GM18499 (cell line): ENCODE results near the gene TRPM8.

ENCODE experiments used
- ATAC-seq: cut with Tn5 transposase; IDR thresholded peaks from one replicate; pipeline ENCODE4 v1.9.1; 2021; ENCODE audit warnings: moderate number of reproducible peaks; ENCODE audit not compliant: insufficient read depth, unreplicated experiment

The TRPM8 gene

DNA sequence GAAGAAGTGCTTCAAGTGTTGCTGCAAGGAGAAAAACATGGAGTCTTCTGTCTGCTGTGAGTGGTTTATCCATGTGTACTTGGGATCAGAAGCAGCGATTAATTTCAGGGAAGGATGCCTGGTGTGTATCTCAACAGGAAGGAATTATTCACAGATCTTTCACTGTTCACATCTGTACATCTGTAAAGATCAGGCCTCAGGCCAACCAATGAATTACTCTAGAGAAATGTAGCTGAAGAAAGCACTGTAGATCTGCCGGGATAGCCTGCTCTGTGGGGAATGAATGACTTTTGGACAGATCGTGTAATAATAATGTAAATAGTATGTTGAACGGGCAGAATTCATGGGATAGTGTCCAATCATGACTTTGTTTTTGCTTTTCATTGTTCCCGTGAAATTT lies 79.3 kb downstream of the TRPM8 start:
- no peak for ATAC-seq

DNA sequence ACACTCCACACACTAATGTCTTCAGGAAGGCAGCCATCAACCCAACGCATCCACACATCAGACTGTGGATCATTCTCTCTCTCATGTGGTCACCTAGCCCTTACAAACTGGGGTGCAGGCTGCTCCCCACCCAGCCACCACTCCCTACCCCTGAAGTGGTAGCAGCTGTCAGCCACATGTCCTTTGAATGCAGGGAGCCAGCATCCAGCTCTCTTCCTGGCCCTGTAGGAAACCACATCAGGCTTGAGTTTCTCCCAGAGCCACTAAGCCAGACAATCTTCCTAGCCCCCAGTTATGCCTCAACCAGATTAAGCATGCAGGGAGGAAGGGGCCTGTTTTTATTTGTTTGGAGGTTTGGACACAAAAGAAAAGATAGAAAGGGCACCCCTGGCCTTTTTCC lies 80.5 kb downstream of the TRPM8 start:
- no peak for ATAC-seq

DNA sequence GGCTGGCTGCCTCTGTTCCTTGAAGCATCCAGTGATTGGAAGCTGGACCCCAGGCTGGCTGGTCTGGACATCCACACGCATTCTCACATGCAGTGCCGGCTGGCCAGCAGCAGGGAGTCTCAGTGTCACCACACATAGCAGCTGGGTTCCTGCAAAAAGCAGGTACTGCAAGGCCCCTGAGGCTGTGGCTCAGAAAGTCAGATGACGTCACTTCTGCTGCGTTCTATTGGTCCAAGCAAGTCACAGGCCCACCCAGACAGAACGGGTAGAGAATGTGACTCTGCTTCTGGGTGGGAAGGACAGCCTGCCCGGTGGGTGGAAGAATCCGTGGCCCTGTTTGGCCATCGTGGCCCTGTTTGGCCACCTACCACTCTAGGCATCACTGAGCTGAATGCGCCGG lies 82.0 kb downstream of the TRPM8 start:
- no peak for ATAC-seq

DNA sequence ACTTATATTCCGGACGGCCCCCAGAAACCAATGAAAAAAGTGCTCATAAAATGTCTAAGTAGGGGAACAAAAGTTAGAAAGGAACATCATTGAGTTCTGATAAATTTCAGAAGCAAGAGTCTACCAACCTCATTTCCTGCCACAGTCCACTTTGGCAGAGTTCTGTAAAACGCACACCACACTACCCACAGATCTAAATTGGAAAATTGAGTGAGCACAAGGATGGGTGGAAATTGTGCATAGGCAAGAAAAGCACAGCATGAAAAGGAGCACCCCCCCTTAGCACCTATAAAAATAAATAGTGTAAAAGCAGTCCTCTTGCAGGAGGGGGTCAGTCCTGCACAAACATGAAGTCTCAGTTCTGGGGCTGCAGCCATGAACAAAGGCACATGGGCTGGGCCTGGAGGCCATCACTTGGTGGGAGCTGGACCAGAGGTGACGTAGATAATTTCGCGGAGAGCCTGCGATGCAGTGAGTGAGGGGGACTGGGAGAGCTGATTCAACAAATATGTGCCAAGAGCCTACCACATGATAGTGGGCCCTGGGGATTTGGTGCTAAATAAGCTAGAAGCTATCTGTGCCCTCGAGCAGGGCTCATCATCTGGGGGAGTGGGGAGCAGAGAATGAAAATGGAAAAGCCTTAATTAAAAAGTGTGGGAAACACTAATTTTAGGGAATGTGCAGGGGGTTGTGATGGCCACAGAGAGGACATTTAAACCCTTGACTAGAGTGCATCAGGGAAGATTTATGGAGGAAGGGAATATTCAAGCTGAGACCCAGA lies 84.4 kb downstream of the TRPM8 start:
- no peak for ATAC-seq

DNA sequence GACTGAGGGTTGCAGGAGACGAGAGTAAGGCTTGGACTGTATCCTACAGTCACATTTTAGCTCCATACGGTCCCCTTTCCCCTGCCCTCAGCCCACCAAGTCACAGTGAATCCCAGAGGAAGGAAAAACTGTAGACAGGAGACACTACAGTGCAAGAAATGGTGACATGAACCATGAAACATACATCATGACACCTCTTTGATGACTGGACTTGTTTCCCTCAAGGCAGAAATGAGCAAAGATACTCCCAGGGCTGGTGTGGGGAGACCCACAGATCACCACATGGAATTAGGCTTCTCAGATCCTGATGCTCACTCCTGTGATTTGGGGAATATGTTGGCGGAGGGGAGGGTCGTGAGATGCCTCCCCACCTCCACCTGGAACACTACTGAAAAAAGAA lies 85.1 kb downstream of the TRPM8 start:
- ATAC-seq = no peak

DNA sequence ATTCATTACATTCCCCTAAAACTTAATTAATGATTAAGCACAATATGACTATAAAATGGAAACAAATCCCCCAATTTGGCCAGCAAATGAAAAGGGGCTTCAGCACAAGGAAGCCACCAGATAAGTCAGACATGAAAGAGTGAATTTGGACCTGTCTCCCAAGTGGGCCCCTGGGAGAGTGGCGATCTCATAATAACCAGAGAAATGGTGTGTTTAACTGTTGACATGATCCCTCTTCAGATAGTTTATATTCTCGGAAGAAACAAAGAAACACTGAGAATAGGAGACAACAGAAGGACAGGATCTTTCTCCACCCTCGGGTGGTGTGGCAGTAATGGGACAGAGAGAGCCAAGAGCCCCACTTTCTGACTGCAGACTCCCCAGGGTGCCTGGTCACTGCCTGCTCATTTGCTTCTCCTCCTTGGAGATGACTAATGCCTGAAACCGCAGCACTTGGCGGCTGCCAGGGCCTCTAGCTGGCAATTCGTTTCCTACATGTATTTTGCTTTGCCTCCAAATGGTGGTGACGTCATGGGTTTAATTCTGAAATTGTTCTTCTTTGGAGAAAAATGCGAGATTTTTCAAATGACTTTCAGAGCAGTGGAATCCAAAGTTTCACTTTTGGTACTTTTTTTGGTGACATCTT lies 86.9 kb downstream of the TRPM8 start:
- ATAC-seq = no peak

DNA sequence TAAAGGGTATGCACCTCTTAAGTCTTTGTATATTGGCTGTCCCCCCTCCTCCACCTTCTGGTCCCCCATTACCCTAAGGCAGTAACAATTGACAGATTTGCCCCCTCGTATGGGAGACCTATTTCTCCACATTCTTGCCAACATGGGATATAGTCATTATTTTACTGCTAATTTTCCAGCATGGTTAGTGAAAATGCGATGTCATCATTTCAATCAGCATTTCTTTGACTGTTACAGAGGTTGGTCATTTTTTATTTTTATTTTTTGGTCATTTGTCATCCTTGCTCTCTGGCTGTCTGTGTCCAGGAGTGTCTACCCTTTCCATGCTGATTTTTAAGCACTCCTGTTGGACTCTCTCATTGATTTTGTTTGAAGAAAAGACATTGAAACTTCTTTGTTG lies 88.0 kb downstream of the TRPM8 start:
- no peak for ATAC-seq

DNA sequence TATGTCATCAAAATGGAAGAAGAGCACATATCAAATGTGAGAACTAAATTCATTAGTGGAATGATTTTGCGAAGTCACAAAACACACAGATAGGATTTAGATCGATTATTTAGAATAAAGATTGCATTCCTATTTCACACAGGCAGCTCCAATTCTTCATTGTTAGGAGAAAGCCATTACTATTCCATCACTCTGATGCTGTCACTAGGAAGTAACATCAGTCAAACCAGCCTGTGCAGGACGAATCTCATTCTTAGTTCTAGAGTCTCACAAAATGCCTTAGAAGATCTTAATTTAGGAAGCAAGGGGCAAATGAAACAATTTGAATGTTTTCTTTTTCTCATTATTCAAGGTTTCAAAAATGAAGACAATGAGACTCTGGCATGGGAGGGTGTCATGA lies 89.3 kb downstream of the TRPM8 start:
- no peak for ATAC-seq

DNA sequence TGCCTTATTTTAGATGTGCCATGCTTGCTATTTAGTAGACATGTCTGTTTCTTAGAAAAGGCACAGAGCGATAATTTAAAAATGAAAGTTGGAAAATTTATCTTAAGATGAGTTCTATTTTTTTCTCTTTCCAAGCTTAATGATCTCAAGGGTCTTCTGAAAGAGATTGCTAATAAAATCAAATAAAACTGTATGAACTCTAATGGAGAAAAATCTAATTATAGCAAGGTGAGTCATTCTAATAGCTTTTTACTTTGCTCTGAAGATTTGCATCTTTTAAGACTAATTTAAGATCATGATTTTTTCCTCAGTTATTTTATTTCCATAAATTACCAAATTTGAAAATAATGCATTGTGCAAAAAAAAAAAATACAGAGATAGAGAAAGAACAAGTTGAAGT lies 97.3 kb downstream of the TRPM8 start:
- no peak for ATAC-seq

DNA sequence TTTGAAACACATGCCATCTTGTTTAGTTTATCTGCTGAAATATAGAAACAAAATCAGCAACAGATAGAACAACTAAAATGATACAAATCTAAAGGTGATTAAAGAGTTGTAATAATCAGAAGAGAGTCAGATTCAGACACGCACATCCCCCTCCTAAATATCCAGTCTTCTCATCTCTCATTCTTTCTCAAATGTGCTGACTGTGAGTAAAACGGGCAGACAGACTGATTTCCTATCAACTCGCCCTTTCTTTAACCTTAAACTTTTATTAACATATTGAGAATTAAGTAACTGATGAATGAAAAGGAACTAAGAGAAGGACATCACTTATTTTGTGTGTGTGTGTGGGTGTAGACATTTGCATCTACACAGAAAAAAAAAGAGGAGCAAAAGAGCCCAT lies 98.7 kb downstream of the TRPM8 start:
- no peak for ATAC-seq

DNA sequence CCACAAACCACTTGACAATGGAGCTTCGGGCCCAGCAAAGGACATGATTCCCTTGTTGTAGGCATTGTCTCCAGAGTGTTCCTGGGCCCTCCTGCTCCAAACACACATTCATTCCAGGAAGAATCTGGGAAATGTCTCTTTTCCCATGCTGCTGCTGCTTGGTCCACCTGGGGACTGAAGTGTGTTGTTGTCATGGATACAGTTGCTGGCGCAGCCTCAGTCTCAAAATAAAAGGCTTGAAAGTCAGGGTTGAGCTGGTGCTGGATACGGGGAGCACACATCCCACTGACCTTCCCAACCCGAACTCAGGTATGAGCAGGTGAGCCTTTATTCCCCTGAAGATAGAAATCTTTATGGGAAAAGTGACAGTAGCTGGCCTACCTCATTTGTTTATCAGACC lies 102.7 kb downstream of the TRPM8 start:
- ATAC-seq = no peak

DNA sequence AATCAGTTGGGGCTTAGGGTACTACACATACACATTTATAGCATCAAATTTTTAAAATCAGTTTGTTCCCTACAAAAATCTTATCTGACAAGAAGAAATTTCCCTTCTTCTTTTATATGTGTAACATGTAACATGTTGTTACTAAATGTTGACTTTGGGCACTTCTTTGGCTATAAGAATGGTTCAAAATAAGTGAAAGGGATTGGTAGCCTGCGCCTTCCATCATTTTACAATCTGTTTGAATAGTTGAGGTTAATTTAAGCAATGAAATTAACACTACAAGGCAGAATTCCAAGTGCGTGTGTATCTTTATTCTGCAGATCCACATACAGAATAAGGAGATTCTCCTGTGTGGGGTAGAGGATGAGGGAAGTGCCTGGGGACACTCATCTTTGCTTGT lies 103.2 kb downstream of the TRPM8 start:
- no peak for ATAC-seq

DNA sequence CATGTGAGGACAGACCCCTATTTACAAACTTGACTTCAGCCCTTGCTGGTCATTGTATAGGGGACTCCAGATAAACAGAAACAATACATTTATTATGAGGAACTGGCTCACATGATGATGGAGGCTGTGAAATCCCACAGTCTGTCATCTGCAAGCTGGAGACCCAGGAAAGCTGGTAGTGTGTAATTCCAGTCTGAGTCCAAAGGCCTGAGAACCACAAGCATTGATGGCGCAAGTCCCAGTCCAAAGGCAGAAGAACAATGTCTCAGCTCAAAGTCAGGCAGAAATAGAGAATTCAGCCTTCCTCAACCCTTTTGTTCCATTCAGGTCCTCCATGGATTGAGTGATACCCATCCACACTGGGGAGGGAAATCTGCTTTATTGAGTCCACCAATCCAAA lies 105.3 kb downstream of the TRPM8 start:
- no peak for ATAC-seq

DNA sequence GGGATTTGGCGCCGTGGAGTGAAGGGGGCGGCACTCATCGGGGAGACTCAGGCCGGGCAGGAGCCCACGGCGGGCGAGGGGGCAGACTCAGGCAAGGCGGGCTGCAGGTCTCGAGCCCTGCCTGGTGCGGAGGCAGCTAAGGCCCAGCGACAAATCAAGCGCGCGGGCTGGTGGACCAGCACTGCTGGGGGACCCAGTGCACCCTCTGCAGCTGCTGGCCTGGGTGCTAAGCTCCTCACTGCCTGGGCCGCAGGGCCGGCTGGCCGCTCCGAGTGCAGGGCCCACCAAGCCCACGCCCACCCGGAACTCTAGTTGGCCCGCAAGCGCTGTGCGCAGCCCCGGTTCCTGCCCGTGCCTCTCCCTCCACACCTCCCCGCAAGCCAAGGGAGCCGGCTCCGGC lies 107.1 kb downstream of the TRPM8 start:
- ATAC-seq = no peak

DNA sequence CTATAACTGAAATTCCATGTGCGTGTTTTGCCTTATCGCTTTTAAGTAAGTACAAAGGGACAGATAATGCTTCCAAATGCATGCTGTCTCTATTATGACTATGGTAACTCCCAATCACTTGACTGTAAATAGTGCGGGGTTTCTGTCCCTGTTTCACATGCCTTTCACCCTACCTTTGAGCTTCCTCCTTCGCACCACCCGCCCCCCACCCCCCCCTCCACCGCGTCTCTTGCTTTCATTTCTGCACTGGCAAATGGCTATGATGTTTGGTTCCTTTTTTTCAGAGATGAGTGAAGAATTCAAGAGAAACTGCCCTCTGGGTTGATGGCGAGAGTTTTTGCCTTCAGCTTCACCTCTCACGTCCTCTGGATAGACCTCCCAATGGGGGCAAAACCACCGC lies 108.3 kb downstream of the TRPM8 start:
- ATAC-seq = no peak

DNA sequence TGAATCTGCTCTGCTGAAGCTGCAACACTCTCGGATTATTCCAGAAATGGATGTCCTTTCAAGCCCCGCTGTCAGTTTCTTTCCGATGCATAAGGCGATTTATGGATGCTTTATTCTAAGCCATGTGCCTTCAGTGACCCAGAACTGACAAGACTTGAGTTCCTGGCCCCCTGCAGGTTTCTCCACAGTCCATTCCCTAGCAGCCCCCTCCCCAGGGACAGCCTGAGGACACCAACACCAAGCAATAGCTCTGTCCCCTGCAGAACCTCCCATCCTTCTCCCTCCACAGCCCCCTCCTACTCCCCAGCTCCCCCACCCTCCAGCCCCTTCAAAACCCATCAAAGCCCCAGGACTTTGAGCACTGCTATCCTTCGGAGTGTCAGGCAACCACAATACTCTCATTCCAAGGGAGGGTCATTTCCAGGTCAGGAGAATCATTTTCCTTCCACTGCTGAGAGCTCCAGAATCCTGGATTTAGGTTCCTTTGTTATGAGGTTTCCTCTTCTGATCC lies 108.8 kb downstream of the TRPM8 start:
- no peak for ATAC-seq

DNA sequence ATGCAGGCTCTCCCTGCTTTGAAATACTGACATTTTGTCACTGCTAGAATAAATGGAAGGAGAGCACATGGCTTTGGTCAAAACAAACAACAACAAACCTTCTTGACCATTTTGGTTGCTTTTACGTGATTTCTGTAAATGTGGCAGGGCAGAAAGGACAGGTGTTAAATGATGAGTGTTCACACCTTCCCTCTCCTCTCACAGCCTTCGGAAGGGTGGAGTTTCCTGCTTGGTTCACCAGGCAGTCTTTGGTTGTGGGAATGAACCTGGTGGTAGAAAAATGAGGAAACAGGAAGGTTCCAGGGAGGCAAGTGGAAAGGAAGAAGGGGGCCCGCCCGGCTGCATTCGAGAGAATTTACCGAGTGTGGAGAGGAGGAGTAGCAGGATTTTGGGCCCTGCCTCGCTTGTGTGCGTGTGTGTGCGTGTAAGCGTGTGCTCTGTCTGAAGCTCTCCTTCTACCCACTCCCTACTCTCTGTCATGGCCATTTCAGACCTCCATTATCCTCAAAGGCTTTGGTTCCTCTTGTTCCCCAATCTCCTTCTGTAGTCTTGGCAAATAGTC lies 109.6 kb downstream of the TRPM8 start:
- no peak for ATAC-seq

DNA sequence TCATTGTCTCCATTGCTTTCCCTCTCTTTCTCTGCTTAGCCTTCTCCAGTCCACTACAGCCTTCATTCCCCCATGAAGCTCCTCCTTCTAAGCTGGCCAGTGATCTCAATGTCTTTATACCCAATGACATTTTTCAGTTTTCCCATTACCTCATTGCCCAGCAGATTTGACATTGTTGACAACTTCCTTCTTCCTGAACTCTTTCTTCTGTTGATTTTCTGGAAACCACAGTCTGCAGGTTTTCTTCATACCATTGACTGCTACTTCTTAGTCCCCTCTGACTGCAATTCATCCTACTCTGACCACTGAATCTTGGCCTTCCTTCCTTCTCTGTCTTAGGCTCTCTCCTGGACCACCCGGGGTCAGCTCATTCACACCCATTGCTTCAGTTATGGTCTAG lies 110.5 kb downstream of the TRPM8 start:
- ATAC-seq = no peak

DNA sequence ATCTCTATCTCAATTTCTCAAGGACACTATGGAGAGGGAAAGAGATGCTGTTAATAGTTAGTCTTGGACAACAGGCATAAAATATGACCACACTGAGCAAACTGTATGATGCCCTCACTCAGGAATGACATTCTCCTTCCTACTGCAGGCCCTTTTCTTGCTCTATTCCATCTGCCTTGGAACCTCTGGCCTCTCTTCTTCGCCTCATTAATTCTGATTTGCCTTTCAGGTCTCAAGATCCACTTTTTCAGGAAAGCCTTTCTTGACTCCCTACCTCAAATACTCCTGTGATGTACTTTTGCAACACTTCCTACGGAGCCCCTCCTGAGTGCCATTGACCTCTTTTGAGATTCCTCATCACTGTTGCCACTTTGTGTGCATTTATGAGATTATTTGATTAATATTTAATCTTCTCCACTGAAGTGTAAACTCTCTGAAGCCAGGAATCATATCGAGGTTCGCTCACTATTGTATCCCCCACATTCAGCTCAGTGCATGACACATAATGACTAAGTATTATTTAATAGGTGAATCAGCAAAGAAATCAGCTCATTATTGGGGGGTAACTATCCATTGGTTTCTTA lies 112.1 kb downstream of the TRPM8 start:
- no peak for ATAC-seq

DNA sequence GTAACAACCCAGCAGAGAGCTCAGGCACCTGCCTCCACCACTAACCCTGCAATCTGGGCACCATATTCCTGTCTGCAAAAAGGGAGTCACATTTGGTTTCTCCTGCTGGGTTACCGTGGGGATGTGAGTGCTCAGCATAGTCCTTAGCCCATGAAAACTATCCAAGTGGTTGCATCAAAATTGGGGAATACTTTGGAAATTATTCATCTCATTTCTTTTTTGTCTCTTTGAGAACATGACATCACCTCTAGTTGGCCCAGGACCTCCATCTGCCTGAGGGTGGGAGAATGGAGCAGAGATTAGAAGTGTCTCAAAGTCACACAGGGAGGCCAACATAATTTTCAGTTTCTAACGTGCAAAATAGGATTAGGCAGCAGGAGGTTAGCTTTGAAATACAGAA lies 114.0 kb downstream of the TRPM8 start:
- ATAC-seq = no peak

DNA sequence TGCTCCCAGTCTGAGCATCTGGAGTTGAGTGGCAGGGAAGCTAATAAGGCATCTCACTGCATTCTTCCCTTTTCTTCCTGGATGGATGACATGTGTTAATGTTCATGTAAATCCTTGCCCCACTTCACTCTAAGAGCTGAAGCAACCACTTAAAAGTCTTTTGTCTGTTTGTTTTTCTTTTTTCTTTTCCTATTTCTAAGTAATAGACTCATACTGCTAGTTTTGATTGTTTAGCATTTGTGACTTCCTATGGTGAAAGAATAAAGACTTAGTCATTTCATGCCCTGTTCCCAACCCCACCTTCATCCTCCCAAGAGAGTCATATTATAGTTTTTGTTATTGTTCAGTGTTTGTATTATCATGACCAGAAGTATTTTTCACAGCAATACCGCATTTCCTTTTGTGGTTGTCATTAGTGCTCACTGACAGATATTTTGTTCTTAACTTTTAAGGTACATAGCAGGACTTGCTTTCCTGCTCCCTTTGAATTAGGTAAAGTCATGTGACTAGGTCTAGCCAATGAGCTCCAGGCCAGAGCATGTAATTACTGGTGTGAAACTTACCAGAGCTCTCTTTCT lies 115.2 kb downstream of the TRPM8 start:
- ATAC-seq = no peak
